Peyer's patch (tissue), 4 donors: ENCODE measurements around the gene S100A1.

Experiments used
- POLR2A ChIP-seq, 2 donors: fragments of 450-650 bp; IDR thresholded peaks; one replicate each; pipeline ENCODE4 v1.5.1; 2017; ENCODE audit warnings: antibody characterized with exemption in 2 of 2, mild to moderate bottlenecking in 2 of 2, moderate library complexity in 2 of 2
- TF ChIP-seq, protein P1 (sequence below), 6 experiments: fragments of 450-650 bp in 4 of 6; fragments of 200-600 bp in 2 of 6; sonication (generic) in 1 of 6; IDR thresholded peaks; one replicate each; pipeline ENCODE4 v1.5.1; 2017 to 2019; ENCODE audit warnings: antibody characterized with exemption in 6 of 6, mild to moderate bottlenecking in 3 of 6, moderate library complexity in 1 of 6

DNA sequence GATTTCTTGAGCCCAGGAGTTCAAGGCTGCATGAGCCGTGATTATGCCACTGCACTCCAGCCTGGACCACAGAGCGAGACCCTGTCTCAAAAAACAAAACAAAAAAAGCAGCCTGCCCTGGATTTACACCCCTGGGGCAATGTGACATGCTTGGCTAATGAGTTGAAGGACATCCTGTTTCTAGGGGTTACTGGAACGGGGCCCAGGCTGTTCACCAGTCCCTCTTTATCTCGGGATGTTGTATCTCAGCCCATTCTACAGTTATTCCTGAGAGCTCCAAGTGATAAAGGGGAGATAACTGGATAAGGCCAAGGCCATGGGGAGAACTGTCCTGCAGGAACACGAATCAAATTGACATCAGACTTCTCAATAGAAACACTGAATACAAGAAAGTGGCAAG lies 40.9 kb upstream of the S100A1 start:
- TF ChIP-seq, protein P1, sequence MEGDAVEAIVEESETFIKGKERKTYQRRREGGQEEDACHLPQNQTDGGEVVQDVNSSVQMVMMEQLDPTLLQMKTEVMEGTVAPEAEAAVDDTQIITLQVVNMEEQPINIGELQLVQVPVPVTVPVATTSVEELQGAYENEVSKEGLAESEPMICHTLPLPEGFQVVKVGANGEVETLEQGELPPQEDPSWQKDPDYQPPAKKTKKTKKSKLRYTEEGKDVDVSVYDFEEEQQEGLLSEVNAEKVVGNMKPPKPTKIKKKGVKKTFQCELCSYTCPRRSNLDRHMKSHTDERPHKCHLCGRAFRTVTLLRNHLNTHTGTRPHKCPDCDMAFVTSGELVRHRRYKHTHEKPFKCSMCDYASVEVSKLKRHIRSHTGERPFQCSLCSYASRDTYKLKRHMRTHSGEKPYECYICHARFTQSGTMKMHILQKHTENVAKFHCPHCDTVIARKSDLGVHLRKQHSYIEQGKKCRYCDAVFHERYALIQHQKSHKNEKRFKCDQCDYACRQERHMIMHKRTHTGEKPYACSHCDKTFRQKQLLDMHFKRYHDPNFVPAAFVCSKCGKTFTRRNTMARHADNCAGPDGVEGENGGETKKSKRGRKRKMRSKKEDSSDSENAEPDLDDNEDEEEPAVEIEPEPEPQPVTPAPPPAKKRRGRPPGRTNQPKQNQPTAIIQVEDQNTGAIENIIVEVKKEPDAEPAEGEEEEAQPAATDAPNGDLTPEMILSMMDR (IDR thresholded peaks at IDR 0.05) = no peak
- no peak for TF ChIP-seq POLR2A (IDR thresholded peaks at IDR 0.05)
